ENCODE measurements around the gene CBLN3. TPM values are rescaled to one million over a fixed set of nuclear protein-coding genes. Genes with fewer than 3 reads are reported as not detected.

Gene CBLN3
- total RNA-seq, 2 donors from 2014 or later, result 2.0 to 2.5 TPM

GRCh38 chr14:24440606-24441399, 11.3 kb upstream of the CBLN3 start:
- intact Hi-C loops (cut with DNase I, micrococcal nuclease), result no loop called here
- no peak for DNase-seq
- ATAC-seq, result no peak

- ATAC-seq, result no peak
- DNase-seq, result peak in 1 of 2 donors; percentile 25
- intact Hi-C loops (cut with DNase I, micrococcal nuclease), result loop anchor here in 1 of 2 donors (10.0 kb wide), 2 partner anchors 75 to 105 kb away; partner anchors contain the start of genes ADCY4, NFATC4 and RIPK3
Measured at GRCh38 chr14:24439830-24440605, 10.6 kb upstream of the CBLN3 start.

GRCh38 chr14:24439257-24439656, 9.8 kb upstream of the CBLN3 start:
- DNase-seq (no peak), ATAC-seq (no peak)
- intact Hi-C loops (cut with DNase I, micrococcal nuclease), result loop anchor here in 1 of 2 donors (10.0 kb wide), 2 partner anchors 74 to 104 kb away; partner anchors contain the start of genes ADCY4, NFATC4 and RIPK3

GRCh38 chr14:24438223-24439097, 9.0 kb upstream of the CBLN3 start:
- intact Hi-C loops (cut with DNase I, micrococcal nuclease), result loop anchor here in 1 of 2 donors (10.0 kb wide), 2 partner anchors 74 to 104 kb away; partner anchors contain the start of genes ADCY4, NFATC4 and RIPK3
- ATAC-seq (no peak), DNase-seq (no peak)

GRCh38 chr14:24437736-24438067, 8.2 kb upstream of the CBLN3 start:
- intact Hi-C loops (cut with DNase I, micrococcal nuclease), result loop anchor here in 1 of 2 donors (10.0 kb wide), 2 partner anchors 73 to 103 kb away; partner anchors contain the start of genes ADCY4, NFATC4 and RIPK3
- DNase-seq (no peak), ATAC-seq (no peak)

- intact Hi-C loops (cut with DNase I, micrococcal nuclease), result loop anchor here in 1 of 2 donors (10.0 kb wide), 2 partner anchors 72 to 102 kb away; partner anchors contain the start of genes ADCY4, NFATC4 and RIPK3
- no peak for DNase-seq
Measured at GRCh38 chr14:24437020-24437735, 7.7 kb upstream of the CBLN3 start.

GRCh38 chr14:24436355-24437019, 7.0 kb upstream of the CBLN3 start:
- DNase-seq, result no peak
- intact Hi-C loops (cut with DNase I, micrococcal nuclease), result loop anchor here in 1 of 2 donors (10.0 kb wide), 2 partner anchors 72 to 102 kb away; partner anchors contain the start of genes ADCY4, NFATC4 and RIPK3
- peak; percentile 45 for ATAC-seq

More at GRCh38 chr14:24437020-24437735, 7.7 kb upstream of the CBLN3 start:
- no peak for ATAC-seq

- DNase-seq (no peak), ATAC-seq (no peak)
- intact Hi-C loops (cut with DNase I, micrococcal nuclease), result loop anchor here in 1 of 2 donors (10.0 kb wide), 2 partner anchors 71 to 101 kb away; partner anchors contain the start of genes ADCY4, NFATC4 and RIPK3
Measured at GRCh38 chr14:24435998-24436354, 6.5 kb upstream of the CBLN3 start.

- DNase-seq, result no peak
- intact Hi-C loops (cut with DNase I, micrococcal nuclease), result loop anchor here in 1 of 2 donors (10.0 kb wide), 2 partner anchors 70 to 100 kb away; partner anchors contain the start of genes ADCY4, NFATC4 and RIPK3
Measured at GRCh38 chr14:24435192-24435810, 5.8 kb upstream of the CBLN3 start.

GRCh38 chr14:24434676-24435075, 5.2 kb upstream of the CBLN3 start:
- DNase-seq (no peak), ATAC-seq (no peak)
- intact Hi-C loops (cut with DNase I, micrococcal nuclease), result loop anchor here (5.0 to 10.0 kb wide), 3 partner anchors 67 to 100 kb away; partner anchors contain the start of genes NFATC4 (in 2 of the 2), ADCY4 (in 1 of the 2) and RIPK3 (in 1 of the 2)

More at GRCh38 chr14:24435192-24435810, 5.8 kb upstream of the CBLN3 start:
- no peak for ATAC-seq

GRCh38 chr14:24434036-24434435, 4.6 kb upstream of the CBLN3 start:
- intact Hi-C loops (cut with DNase I, micrococcal nuclease), result loop anchor here (5.0 to 10.0 kb wide), 3 partner anchors 67 to 99 kb away; partner anchors contain the start of genes NFATC4 (in 2 of the 2), ADCY4 (in 1 of the 2) and RIPK3 (in 1 of the 2)
- DNase-seq, result no peak
- no peak for ATAC-seq

GRCh38 chr14:24432259-24433131, 3.0 kb upstream of the CBLN3 start:
- DNase-seq (peak in 1 of 2 donors; percentile 31), ATAC-seq (no peak)
- intact Hi-C loops (cut with DNase I, micrococcal nuclease), result loop anchor here (5.0 to 10.0 kb wide), 3 partner anchors 65 to 98 kb away; partner anchors contain the start of genes NFATC4 (in 2 of the 2), ADCY4 (in 1 of the 2) and RIPK3 (in 1 of the 2)

- intact Hi-C loops (cut with DNase I, micrococcal nuclease), result loop anchor here (2.0 to 10.0 kb wide), 4 partner anchors 64 to 99 kb away; partner anchors contain the start of genes NFATC4 (in 2 of the 2), ADCY4 (in 1 of the 2) and RIPK3 (in 1 of the 2)
- ATAC-seq, result peak; percentile 58
Measured at GRCh38 chr14:24431569-24432258, 2.2 kb upstream of the CBLN3 start.

More at GRCh38 chr14:24431569-24432258, 2.2 kb upstream of the CBLN3 start:
- peak; percentile 93 for DNase-seq

Data from left colon (tissue), 2 donors.